UCSD-AML1 (cell line): ENCODE results near the gene DHRS4L2.

Experiments used
- DNase-seq: peaks from one replicate; lab custom pipeline; 2025; ENCODE audit not compliant: unreplicated experiment; lab: John Stamatoyannopoulos, UW

Gene DHRS4L2

GRCh38 chr14:24052656-24053547, 64.2 kb downstream of the DHRS4L2 start:
- no peak for DNase-seq

- DNase-seq, result no peak
Observed at GRCh38 chr14:24053548-24054323, 65.0 kb downstream of the DHRS4L2 start.

- DNase-seq, result no peak
Observed at GRCh38 chr14:24054324-24054641, 65.6 kb downstream of the DHRS4L2 start.

- DNase-seq, result no peak
Observed at GRCh38 chr14:24054646-24055045, 65.9 kb downstream of the DHRS4L2 start.
